Fibroblast of pulmonary artery (primary cell): ENCODE results near the gene TEX54.

Source experiments
- DNase-seq: peaks from one replicate; pipeline ENCODE4 v3.0.0-alpha.2; 2010; ENCODE audit warnings: low read depth
- H3K4me3 ChIP-seq: replicated peaks from 2 replicates; pipeline ENCODE4 v1.5.1; 2011; ENCODE audit warnings: low read depth, mild to moderate bottlenecking, control low read depth, low read length, moderate library complexity
- CTCF ChIP-seq: IDR thresholded peaks from 2 replicates; pipeline ENCODE4 v1.5.1; 2011; ENCODE audit warnings: mild to moderate bottlenecking, control low read depth, low read length, inconsistent platforms; ENCODE audit errors: missing control alignments

Gene TEX54

DNA sequence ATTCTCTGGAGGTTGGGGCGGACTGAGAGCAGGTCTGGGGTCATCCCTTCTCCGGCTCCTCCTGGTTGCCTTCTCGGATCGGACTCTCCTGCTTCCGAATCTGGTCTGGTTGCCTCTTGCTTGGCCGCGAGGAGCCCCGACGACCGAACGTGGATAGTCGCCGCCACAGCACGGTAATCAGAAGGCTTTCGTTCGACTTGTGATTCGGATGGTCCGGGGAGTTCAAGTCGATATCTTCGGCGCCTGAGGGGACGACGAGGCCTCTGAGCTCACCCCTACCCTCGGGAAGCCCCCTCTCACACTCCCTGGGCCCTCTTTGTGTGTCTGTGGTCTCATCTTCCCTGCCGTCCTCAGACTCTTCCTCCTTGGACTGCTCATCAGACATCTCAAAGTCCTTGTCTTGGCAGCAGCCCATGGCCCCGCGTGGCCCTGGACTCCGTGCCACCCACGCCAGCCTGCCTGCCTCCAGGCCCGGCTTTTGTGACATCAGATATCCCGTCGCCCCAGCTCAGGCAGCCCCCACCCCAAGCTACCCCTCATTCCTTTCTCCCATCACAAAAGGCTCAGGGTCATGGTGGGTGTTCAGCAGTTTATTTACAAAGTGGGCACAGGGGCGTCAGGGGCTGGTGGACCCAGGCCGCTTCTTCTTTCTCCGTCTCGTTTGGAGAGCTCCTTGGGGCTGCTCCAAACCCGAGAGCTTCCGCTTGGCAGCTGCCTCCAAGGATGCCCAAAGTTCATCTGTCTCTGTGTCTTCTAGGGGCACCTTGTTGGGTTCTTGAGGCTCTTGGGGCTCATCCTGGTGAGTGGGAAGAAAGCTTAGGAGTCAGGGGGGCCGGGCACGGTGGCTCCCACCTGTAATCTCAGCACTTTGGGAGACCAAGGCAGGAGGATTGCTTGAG is at the start of gene TEX54:
Gene TEX54 (minus strand): TSS at position 506 of the 899 bp plus-strand sequence.
- DNase-seq, result no peak
- peak within 1 kb of the TSS; percentile 87 for H3K4me3 ChIP-seq
- no peak for TF ChIP-seq CTCF

DNA sequence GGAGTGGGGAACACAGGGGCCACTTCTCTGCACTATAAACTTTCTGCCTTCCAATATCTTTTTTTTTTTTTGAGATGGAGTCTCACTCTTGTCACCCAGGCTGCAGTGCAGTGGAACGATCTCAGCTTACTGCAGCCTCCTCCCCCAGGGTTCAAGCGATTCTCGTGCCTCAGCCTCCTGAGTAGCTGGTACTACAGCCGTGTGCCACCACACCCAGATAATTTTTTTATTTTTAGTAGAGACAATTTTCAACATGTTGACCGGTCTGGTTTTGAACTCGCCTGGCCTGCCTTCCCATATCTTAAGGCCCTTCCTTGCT is 49.7 kb upstream of the TEX54 start:
- no peak for TF ChIP-seq CTCF
- DNase-seq, result no peak
- peak overlapping the region; percentile 74 for H3K4me3 ChIP-seq

DNA sequence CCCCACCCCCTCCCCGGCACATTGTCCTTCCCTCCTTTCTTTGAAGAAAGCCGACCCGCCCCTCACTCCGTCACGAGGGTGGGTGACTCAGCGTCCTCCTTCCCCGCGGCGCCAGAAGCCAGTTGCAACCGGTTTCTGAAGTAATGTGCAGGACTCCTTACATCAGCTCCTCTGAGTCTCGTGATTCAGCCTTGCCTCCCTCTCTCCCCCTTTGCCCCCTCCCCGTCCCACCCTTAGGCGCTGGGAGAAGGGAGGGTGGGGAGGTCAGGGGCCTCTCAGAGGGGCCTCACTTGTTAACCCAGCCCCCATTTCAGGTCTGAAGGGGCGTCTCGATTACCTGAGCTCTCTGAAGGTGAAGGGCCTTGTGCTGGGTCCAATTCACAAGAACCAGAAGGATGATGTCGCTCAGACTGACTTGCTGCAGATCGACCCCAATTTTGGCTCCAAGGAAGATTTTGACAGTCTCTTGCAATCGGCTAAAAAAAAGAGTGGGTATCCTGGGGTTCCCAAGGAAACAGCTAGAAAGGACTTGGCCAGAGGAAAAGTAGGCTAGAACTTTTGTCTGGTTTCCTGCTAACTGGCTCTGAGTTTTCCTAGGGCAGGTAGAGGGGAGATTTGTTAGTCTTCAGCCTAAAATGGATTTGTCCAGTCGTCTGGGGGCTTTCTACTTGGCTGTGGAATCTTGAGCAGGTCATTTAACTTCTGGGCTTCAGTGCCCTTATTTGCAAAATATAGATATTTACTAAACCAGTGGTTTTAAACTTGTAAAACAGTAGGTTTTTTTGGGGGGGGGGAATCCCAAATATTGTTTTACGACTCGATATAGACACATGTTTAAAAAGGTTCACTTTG is 49.2 kb upstream of the TEX54 start:
- DNase-seq, result peak; percentile 98
- no peak for TF ChIP-seq CTCF
- peak overlapping the region; percentile 74 for H3K4me3 ChIP-seq

DNA sequence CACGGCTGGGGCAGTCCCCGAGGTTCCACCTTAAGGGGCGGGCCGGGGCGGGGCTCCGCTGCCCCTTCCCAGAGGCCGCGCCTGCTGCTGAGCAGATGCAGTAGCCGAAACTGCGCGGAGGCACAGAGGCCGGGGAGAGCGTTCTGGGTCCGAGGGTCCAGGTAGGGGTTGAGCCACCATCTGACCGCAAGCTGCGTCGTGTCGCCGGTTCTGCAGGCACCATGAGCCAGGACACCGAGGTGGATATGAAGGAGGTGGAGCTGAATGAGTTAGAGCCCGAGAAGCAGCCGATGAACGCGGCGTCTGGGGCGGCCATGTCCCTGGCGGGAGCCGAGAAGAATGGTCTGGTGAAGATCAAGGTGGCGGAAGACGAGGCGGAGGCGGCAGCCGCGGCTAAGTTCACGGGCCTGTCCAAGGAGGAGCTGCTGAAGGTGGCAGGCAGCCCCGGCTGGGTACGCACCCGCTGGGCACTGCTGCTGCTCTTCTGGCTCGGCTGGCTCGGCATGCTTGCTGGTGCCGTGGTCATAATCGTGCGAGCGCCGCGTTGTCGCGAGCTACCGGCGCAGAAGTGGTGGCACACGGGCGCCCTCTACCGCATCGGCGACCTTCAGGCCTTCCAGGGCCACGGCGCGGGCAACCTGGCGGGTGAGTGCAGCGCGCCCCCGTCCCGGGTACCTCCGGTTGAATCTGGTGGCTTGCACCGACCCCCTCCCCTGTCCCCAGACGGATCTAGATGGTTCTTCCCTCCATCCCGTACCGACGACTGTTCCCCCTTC is 48.4 kb upstream of the TEX54 start, which contains the start of gene SLC3A2:
Gene SLC3A2 (plus strand): TSS at position 94 of the 776 bp plus-strand sequence. CDS start 128 bp downstream, at position 222.
- DNase-seq, result peak; percentile 86
- peak; percentile 43 for TF ChIP-seq CTCF
- peak within 1 kb of the TSS; percentile 74 for H3K4me3 ChIP-seq

DNA sequence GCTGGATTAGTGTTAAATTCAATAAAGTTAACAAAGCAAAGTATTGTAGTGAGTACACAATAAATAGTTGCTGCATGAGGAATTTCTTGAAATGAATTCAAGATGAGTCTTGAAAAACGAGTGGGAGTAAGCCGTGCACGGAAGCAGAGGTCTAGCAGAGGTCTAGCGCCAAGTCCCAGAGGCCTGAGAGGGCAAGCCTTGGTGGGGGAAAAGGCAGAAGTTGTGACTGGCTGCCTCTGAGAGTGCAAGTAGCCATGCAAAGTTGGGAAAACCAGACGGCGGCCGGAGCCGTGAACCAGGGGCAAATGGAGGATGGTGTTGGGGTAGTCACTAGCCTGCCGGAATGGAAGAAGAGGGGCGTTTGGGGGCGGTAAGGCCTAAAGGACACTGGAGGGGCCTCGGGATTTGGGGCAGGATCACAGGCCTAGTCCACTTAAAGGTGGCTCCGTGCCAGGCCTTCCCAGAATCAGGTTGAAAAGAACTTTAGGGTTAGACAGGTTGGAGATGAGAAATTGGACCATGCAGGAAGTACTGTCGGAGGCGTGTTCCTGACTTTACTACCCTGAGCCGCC is 47.7 kb upstream of the TEX54 start:
- peak overlapping the region; percentile 74 for H3K4me3 ChIP-seq
- no peak for TF ChIP-seq CTCF
- peak; percentile 90 for DNase-seq
